OCI-LY3 (cell line): ENCODE data around the gene CAPRIN2.

ENCODE experiments used
- CTCF ChIP-seq: fragments of 200-600, 300-600 bp; sonication (generic); IDR thresholded peaks from 2 replicates; pipeline ENCODE4 v1.5.1; 2014; ENCODE audit warnings: antibody characterized with exemption, low read length, low read depth
- EZH2phosphoT487 ChIP-seq: fragments of 200-600 bp; shearing (Covaris generic); IDR thresholded peaks from 2 replicates; pipeline ENCODE4 v1.6.1; 2018; ENCODE audit warnings: antibody characterized with exemption, mixed run types, low read depth

DNA sequence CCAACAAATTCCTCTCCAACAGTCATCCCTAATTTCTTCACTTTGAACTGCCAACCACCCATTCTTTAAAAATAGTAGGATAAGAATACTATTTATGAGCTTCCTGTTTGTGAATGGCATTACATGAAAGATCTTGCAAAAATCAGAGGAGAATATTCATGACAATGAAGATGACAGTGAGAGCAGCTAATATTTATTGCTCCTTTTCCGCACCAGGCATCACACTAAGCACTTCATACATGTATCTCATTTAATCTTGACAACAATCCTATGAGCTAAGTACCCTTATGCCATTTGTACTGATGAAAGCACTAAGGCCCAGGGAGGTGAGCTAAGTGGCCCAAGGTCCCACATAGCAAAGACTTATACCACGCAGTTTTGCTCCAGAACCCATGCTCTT, 37.3 kb upstream of the CAPRIN2 start:
- no peak for TF ChIP-seq CTCF
- no peak for TF ChIP-seq EZH2phosphoT487
